A549 (cell line): ENCODE measurements around the gene ADK. TPM values are rescaled to one million over a fixed set of nuclear protein-coding genes. Genes with fewer than 3 reads are reported as not detected.

Experiments
- ATAC-seq, 2 experiments: fragments of 200-7000 bp in 1 of 2; fragments of >200 bp in 1 of 2; cut with Nextera tagmentation in 1 of 2; cut with Tn5 transposase in 1 of 2; 3 replicates each; pipeline versions ENCODE4 v1.8.0 to v1.9.1; 2018 to 2020; ENCODE audit warnings: mild to moderate bottlenecking in 1 of 2, moderate library complexity in 1 of 2
- CTCF ChIA-PET: fragments of 300-600 bp; sonication (Branson Sonifier 250); formaldehyde crosslinking; extraction: SDS; loops from one replicate; lab custom pipeline; 2021; ENCODE audit warnings: antibody characterized with exemption, inconsistent platforms; lab: Yijun Ruan, JAX
- POLR2A ChIA-PET: fragments of 350-600 bp; formaldehyde crosslinking; extraction: SDS; loops from one replicate; lab custom pipeline; 2021; ENCODE audit warnings: antibody characterized with exemption, inconsistent platforms; lab: Yijun Ruan, JAX
- DNase-seq, 2 experiments: peaks; one replicate each; pipeline versions ENCODE4 v3.0.0 to v3.0.0-alpha.2; 2011 to 2016; ENCODE audit warnings: low read depth in 1 of 2, low spot score in 1 of 2
- FAIRE-seq: peaks from 2 replicates; lab custom pipeline; 2011; peaks lifted over from hg19 to GRCh38; lab: Jason Lieb, UNC
- H3K27ac ChIP-seq, 2 experiments: fragments of >200 bp; sonication (Bioruptor Twin); formaldehyde crosslinking; 3 replicates each; pipeline ENCODE4 v1.5.1; 2016 to 2017
- H3K4me1 ChIP-seq: fragments of >200 bp; sonication (Bioruptor Twin); formaldehyde crosslinking; 3 replicates; pipeline ENCODE4 v1.6.1; 2016
- H3K4me2 ChIP-seq: fragments of >200 bp; sonication (Bioruptor Twin); formaldehyde crosslinking; 3 replicates; pipeline ENCODE4 v1.6.1; 2016
- H3K4me3 ChIP-seq: fragments of >200 bp; sonication (Bioruptor Twin); formaldehyde crosslinking; 3 replicates; pipeline ENCODE4 v1.5.1; 2016
- H3K9me3 ChIP-seq: fragments of >200 bp; sonication (Bioruptor Twin); formaldehyde crosslinking; 3 replicates; pipeline ENCODE4 v1.6.1; 2016
- BHLHE40 ChIP-seq: IDR thresholded peaks from 2 replicates; pipeline ENCODE4 v1.6.1; 2012; ENCODE audit warnings: low read depth, low read length, inconsistent platforms
- CHD4 ChIP-seq: fragments of 200-600 bp; sonication (generic); IDR thresholded peaks from 2 replicates; pipeline ENCODE4 v1.6.1; 2016; ENCODE audit warnings: antibody characterized with exemption, mild to moderate bottlenecking, borderline replicate concordance
- EP300 ChIP-seq, 2 experiments: fragments of >200 bp; sonication (Bioruptor Twin); formaldehyde crosslinking; IDR thresholded peaks; 2 replicates in 1 of 2; 3 replicates in 1 of 2; pipeline ENCODE4 v1.6.1; 2016 to 2017
- FOSB ChIP-seq: fragments of 250-450 bp; sonication (Bioruptor Pico); IDR thresholded peaks from 2 replicates; pipeline ENCODE4 v1.5.0; 2020; ENCODE audit warnings: mild to moderate bottlenecking, moderate library complexity
- FOXS1 ChIP-seq: fragments of 250-450 bp; sonication (Bioruptor Pico); IDR thresholded peaks from 2 replicates; pipeline ENCODE4 v1.5.0; 2020; ENCODE audit warnings: mild to moderate bottlenecking, moderate library complexity
- GATA3 ChIP-seq: IDR thresholded peaks from 2 replicates; pipeline ENCODE4 v1.6.1; 2012; ENCODE audit warnings: borderline replicate concordance
- HEYL ChIP-seq: fragments of 250-450 bp; sonication (Bioruptor Pico); IDR thresholded peaks from 2 replicates; pipeline ENCODE4 v1.8.0; 2021; ENCODE audit warnings: mild to moderate bottlenecking, moderate library complexity
- HMGXB4 ChIP-seq: fragments of 250-450 bp; sonication (Bioruptor Pico); IDR thresholded peaks from 2 replicates; pipeline ENCODE4 v1.5.0; 2021; ENCODE audit warnings: mild to moderate bottlenecking, moderate library complexity, borderline replicate concordance
- HOXA7 ChIP-seq: fragments of 250-450 bp; sonication (Bioruptor Pico); IDR thresholded peaks from 2 replicates; pipeline ENCODE4 v1.5.0; 2020; ENCODE audit warnings: mild to moderate bottlenecking, moderate library complexity
- HOXB13 ChIP-seq: fragments of 250-450 bp; sonication (Bioruptor Pico); IDR thresholded peaks from 2 replicates; pipeline ENCODE4 v1.5.0; 2020; ENCODE audit warnings: low read depth, mild to moderate bottlenecking, moderate library complexity
- HOXB5 ChIP-seq: fragments of 250-450 bp; sonication (Bioruptor Pico); IDR thresholded peaks from 2 replicates; pipeline ENCODE4 v1.5.0; 2020; ENCODE audit warnings: mild to moderate bottlenecking, moderate library complexity
- JUN ChIP-seq, 2 experiments: fragments of >200 bp; sonication (Bioruptor Twin); formaldehyde crosslinking; IDR thresholded peaks; 2 replicates in 1 of 2; 3 replicates in 1 of 2; pipeline ENCODE4 v1.6.1; 2016 to 2017
- JUNB ChIP-seq: fragments of >200 bp; sonication (Bioruptor Twin); formaldehyde crosslinking; IDR thresholded peaks from 2 replicates; pipeline ENCODE4 v1.6.1; 2016
- MAFK ChIP-seq: fragments of 450-650 bp; IDR thresholded peaks from 2 replicates; pipeline ENCODE4 v1.6.1; 2014; ENCODE audit not compliant: partially characterized antibody
- MYC ChIP-seq: IDR thresholded peaks from 2 replicates; pipeline ENCODE4 v1.6.1; 2012; ENCODE audit warnings: mild to moderate bottlenecking, inconsistent platforms, low read length, improper control_type of control experiment, borderline replicate concordance
- NR3C1 ChIP-seq: fragments of >200 bp; sonication (Bioruptor Twin); formaldehyde crosslinking; IDR thresholded peaks from 3 replicates; pipeline ENCODE4 v1.6.1; 2017
- RAD21 ChIP-seq, 2 experiments: fragments of >200 bp in 1 of 2; sonication (Bioruptor Twin) in 1 of 2; formaldehyde crosslinking in 1 of 2; IDR thresholded peaks in 1 of 2; conservative IDR thresholded peaks in 1 of 2; 2 replicates in 1 of 2; 3 replicates in 1 of 2; pipeline ENCODE4 v1.6.1; 2012 to 2018; ENCODE audit warnings: inconsistent platforms in 1 of 2
- REST ChIP-seq: fragments of 200-600 bp; sonication (generic); IDR thresholded peaks from 2 replicates; pipeline ENCODE4 v1.6.1; 2016; ENCODE audit warnings: antibody characterized with exemption, mild to moderate bottlenecking, moderate library complexity
- RFX5 ChIP-seq: fragments of 450-650 bp; IDR thresholded peaks from 2 replicates; pipeline ENCODE4 v1.7.1; 2014; ENCODE audit warnings: antibody characterized with exemption, mild to moderate bottlenecking, moderate library complexity
- TP53 ChIP-seq: fragments of 250-450 bp; sonication (Bioruptor Pico); IDR thresholded peaks from 2 replicates; pipeline ENCODE4 v1.5.0; 2021; ENCODE audit warnings: mild to moderate bottlenecking, moderate library complexity
- ZC3H11A ChIP-seq: fragments of 450-650 bp; IDR thresholded peaks from 2 replicates; pipeline ENCODE4 v1.6.1; 2014; ENCODE audit warnings: antibody characterized with exemption, mild to moderate bottlenecking
- WGBS: methylation state at CpG from one replicate; pipeline ENCODE4 v1.1.6; 2017; ENCODE audit errors: missing lambda C conversion rate; 5-methylcytosine and 5-hydroxymethylcytosine counted together
- polyA plus RNA-seq, 4 experiments: library from polyadenylated mRNA; depleted of rRNA in 3 of 4; stranded (reverse); fragments of >200 nt; fragmentation: RNase III in 1 of 4; extraction: RNeasy Plus Mini Kit Qiagen cat#74134 plus additional on column Dnase treatment in 1 of 4; gene quantifications; 2 replicates in 3 of 4; 3 replicates in 1 of 4; pipeline ENCODE4 v1.2.3, GENCODE V29; 2011 to 2017

ADK gene
- polyA plus RNA-seq, 2 of the 4 experiments (the other 2 are of a cell fraction), result 35.8 to 40.7 TPM

- Histone ChIP-seq H3K27ac (no peak overlapping the region), H3K4me3 (no peak overlapping the region), H3K4me2 (no peak overlapping the region), H3K4me1 (no peaks in the 10 kb centered on the region), H3K9me3 (no peaks in the 10 kb centered on the region)
- DNase-seq (no peak), ATAC-seq (no peak), FAIRE-seq (no peak)
- ChIA-PET POLR2A (no interaction called here), CTCF (interaction anchor here (0.7 to 1.8 kb wide), 2 partner anchors 12 to 13 kb away, joined by 3 to 4 read pairs; no protein-coding TSS in a partner anchor)
- 52% methylated on average over 6 of the region's 6 CpGs for WGBS
- TF ChIP-seq MYC (no peak), RFX5 (no peak), GATA3 (no peak), HMGXB4 (CRISPR knock-in tag) (no peak), HOXB5 (CRISPR knock-in tag) (no peak), JUN (IDR thresholded peaks at IDR 0.05) (no peak), HOXB13 (CRISPR knock-in tag) (no peak), TP53 (no peak)
- TF ChIP-seq, all 56 proteins: peak for 0
These were observed 599.8 kb downstream of the ADK start for GRCh38 chr10:74750848-74751274.

GRCh38 chr10:74752371-74753040 lies 601.5 kb downstream of the ADK start:
- WGBS, result 74% methylated on average over 6 of the region's 6 CpGs
- no peak overlapping the region for H3K27ac ChIP-seq
- POLR2A ChIA-PET, result no interaction called here
- CTCF ChIA-PET, result no interaction called here
- H3K4me2 ChIP-seq, result no peak overlapping the region
- ATAC-seq, result no peak
- FAIRE-seq, result no peak
- DNase-seq, result no peak
- no peak overlapping the region for H3K4me3 ChIP-seq
- no peaks in the 10 kb centered on the region for H3K4me1 ChIP-seq
- no peaks in the 10 kb centered on the region for H3K9me3 ChIP-seq
- TF ChIP-seq HOXA7 (no peak), ZC3H11A (no peak), FOSB (CRISPR knock-in tag) (no peak), CHD4 (no peak), RAD21 (conservative IDR thresholded peaks at IDR 0.05 in 1 of 2, IDR thresholded peaks at IDR 0.05 in 1 of 2) (no peak), NR3C1 (no peak), GATA3 (no peak), JUNB (no peak), HEYL (CRISPR knock-in tag) (no peak), RFX5 (no peak), EP300 (IDR thresholded peaks at IDR 0.05) (no peak), HMGXB4 (CRISPR knock-in tag) (no peak), REST (no peak), MAFK (no peak), FOXS1 (CRISPR knock-in tag) (no peak), BHLHE40 (no peak)
